Lower lobe of right lung (tissue), 2 donors: ENCODE measurements around the gene PAGE2B. TPM values are rescaled to one million over a fixed set of nuclear protein-coding genes. Genes with fewer than 3 reads are reported as not detected.

ENCODE experiments used
- ATAC-seq, 2 donors: fragments of 200-7000 bp; cut with Tn5 transposase; one replicate each; pipeline ENCODE4 v1.9.1; 2020 to 2022; ENCODE audit warnings: mild to moderate bottlenecking in 2 of 2, moderate library complexity in 2 of 2
- DNase-seq: peaks from one replicate; pipeline ENCODE4 v3.0.0-alpha.2; 2020
- H3K27ac ChIP-seq: fragments of 200-600 bp; one replicate; pipeline ENCODE4 v1.8.0; 2022
- H3K27me3 ChIP-seq: fragments of 200-600 bp; one replicate; pipeline ENCODE4 v1.8.0; 2022; ENCODE audit warnings: low read depth
- H3K36me3 ChIP-seq: fragments of 200-600 bp; one replicate; pipeline ENCODE4 v1.8.0; 2022; ENCODE audit warnings: mild to moderate bottlenecking
- H3K4me1 ChIP-seq: fragments of 200-600 bp; one replicate; pipeline ENCODE4 v1.8.0; 2022
- H3K4me3 ChIP-seq: fragments of 200-600 bp; one replicate; pipeline ENCODE4 v1.8.0; 2022; ENCODE audit warnings: mild to moderate bottlenecking
- H3K9me3 ChIP-seq: fragments of 200-600 bp; one replicate; pipeline ENCODE4 v1.8.0; 2022
- CTCF ChIP-seq: fragments of 200-600 bp; IDR thresholded peaks from one replicate; pipeline ENCODE4 v1.8.0; 2022; ENCODE audit warnings: antibody characterized with exemption, mild to moderate bottlenecking
- intact Hi-C: fragments of 100-400 bp; cut with DNase I; formaldehyde crosslinking; loops from one replicate; pipeline ENCODE4 v1.11.0; 2022
- total RNA-seq: library from RNA; stranded (reverse); fragmentation: NEBNext Ultra II Directional; extraction: Animal tissue kit (Norgen Biotek cat#: 25700); gene quantifications from one replicate; pipeline ENCODE4 v1.2.1, GENCODE V29; 2021
- donor health status: DM: no; HTN: yes; CAD: no; lungs with severe emphysema.

Gene PAGE2B
- total RNA-seq, 1 donor from 2014 or later = not detected

- intact Hi-C loops = no loop called here
- no peak for TF ChIP-seq CTCF
- no peak for ATAC-seq
These were observed 49.1 kb downstream of the PAGE2B start for GRCh38 chrX:55123900-55124299.

GRCh38 chrX:55127692-55128091, 52.9 kb downstream of the PAGE2B start:
- TF ChIP-seq CTCF = no peak
- no peaks in the 10 kb centered on the region for H3K4me1 ChIP-seq
- DNase-seq (no peak), ATAC-seq (no peak)
- H3K9me3 ChIP-seq = no peaks in the 10 kb centered on the region
- H3K36me3 ChIP-seq = no peaks in the 10 kb centered on the region
- no peak overlapping the region for H3K27ac ChIP-seq
- H3K27me3 ChIP-seq = no peaks in the 10 kb centered on the region
- intact Hi-C loops = no loop called here
- no peak overlapping the region for H3K4me3 ChIP-seq

More at GRCh38 chrX:55123900-55124299, 49.1 kb downstream of the PAGE2B start:
- DNase-seq = no peak
- H3K36me3 ChIP-seq = no peaks in the 10 kb centered on the region
- H3K9me3 ChIP-seq = no peaks in the 10 kb centered on the region
- no peaks in the 10 kb centered on the region for H3K4me1 ChIP-seq
- H3K4me3 ChIP-seq = no peak overlapping the region
- no peak overlapping the region for H3K27ac ChIP-seq
- no peaks in the 10 kb centered on the region for H3K27me3 ChIP-seq

Other genes with a start within 250 kb of the PAGE2B start
- 2.7 TPM for gene TRO, start 154.2 kb upstream of the PAGE2B start, total RNA-seq
- gene PFKFB1, start 80.8 kb upstream of the PAGE2B start, total RNA-seq = 0.27 TPM
- gene APEX2, start 74.7 kb upstream of the PAGE2B start, total RNA-seq = 11.7 TPM
- 0.89 TPM for gene ALAS2, start 44.1 kb upstream of the PAGE2B start, total RNA-seq
- gene PAGE2, start 14.0 kb downstream of the PAGE2B start, total RNA-seq = not detected
- gene PAGE5, start 145.3 kb downstream of the PAGE2B start, total RNA-seq = not detected
- gene PAGE3, start 189.9 kb downstream of the PAGE2B start, total RNA-seq = not detected